Measurements from ENCODE around the gene ERG.

The ERG gene

GRCh38 chr21:38471766-38472165 lies 26.5 kb downstream of the ERG start:
- Histone ChIP-seq H3K27me3 (ENCODE audit: insufficient read depth, poor library complexity, severe bottlenecking) (no peaks in the 10 kb centered on the region), H3K27ac (replicated peaks) (peak overlapping the region; percentile 6; the same call in 1 of the 2 replicates), H3K4me3 (replicated peaks; ENCODE audit: insufficient read depth, low read length) (no peak overlapping the region)
- DNase-seq (ENCODE audit: low read depth in 1 of 2, low spot score in 1 of 2) = no peak
- no peak for TF ChIP-seq REST (IDR thresholded peaks at IDR 0.05; ENCODE audit: insufficient replicate concordance, low read depth)
- no peak for TF ChIP-seq SPI1 (IDR thresholded peaks at IDR 0.05; ENCODE audit: borderline replicate concordance, low read depth)
- TF ChIP-seq POLR2AphosphoS5 (IDR thresholded peaks at IDR 0.05; ENCODE audit: low read depth) = no peak
- no peak for TF ChIP-seq GABPA (IDR thresholded peaks at IDR 0.05; ENCODE audit: low read depth)
- no peak for TF ChIP-seq CTCF (IDR thresholded peaks at IDR 0.05; ENCODE audit: insufficient read depth, low read length)

- DNase-seq (ENCODE audit: low read depth in 1 of 2, low spot score in 1 of 2) = no peak
- TF ChIP-seq CTCF (IDR thresholded peaks at IDR 0.05; ENCODE audit: insufficient read depth, low read length) (no peak), POLR2AphosphoS5 (IDR thresholded peaks at IDR 0.05; ENCODE audit: low read depth) (no peak)
- Histone ChIP-seq H3K27ac (replicated peaks) (no peak overlapping the region), H3K27me3 (ENCODE audit: insufficient read depth, poor library complexity, severe bottlenecking) (no peaks in the 10 kb centered on the region), H3K4me3 (replicated peaks; ENCODE audit: insufficient read depth, low read length) (no peak overlapping the region)
Measured at GRCh38 chr21:38470755-38471154, 27.5 kb downstream of the ERG start.

- Histone ChIP-seq H3K27me3 (ENCODE audit: insufficient read depth, poor library complexity, severe bottlenecking) (no peaks in the 10 kb centered on the region), H3K4me3 (replicated peaks; ENCODE audit: insufficient read depth, low read length) (no peak overlapping the region), H3K27ac (replicated peaks) (no peak overlapping the region)
- no peak for TF ChIP-seq REST (IDR thresholded peaks at IDR 0.05; ENCODE audit: insufficient replicate concordance, low read depth)
- no peak for TF ChIP-seq SPI1 (IDR thresholded peaks at IDR 0.05; ENCODE audit: borderline replicate concordance, low read depth)
- TF ChIP-seq CTCF (IDR thresholded peaks at IDR 0.05; ENCODE audit: insufficient read depth, low read length) = no peak
- TF ChIP-seq POLR2AphosphoS5 (IDR thresholded peaks at IDR 0.05; ENCODE audit: low read depth) = no peak
- TF ChIP-seq GABPA (IDR thresholded peaks at IDR 0.05; ENCODE audit: low read depth) = no peak
- no peak for DNase-seq (ENCODE audit: low read depth in 1 of 2, low spot score in 1 of 2)
Measured at GRCh38 chr21:38469642-38470041, 28.6 kb downstream of the ERG start.

GRCh38 chr21:38468989-38469388 lies 29.3 kb downstream of the ERG start:
- TF ChIP-seq POLR2AphosphoS5 (IDR thresholded peaks at IDR 0.05; ENCODE audit: low read depth) (no peak), REST (IDR thresholded peaks at IDR 0.05; ENCODE audit: insufficient replicate concordance, low read depth) (no peak), SPI1 (IDR thresholded peaks at IDR 0.05; ENCODE audit: borderline replicate concordance, low read depth) (no peak), CTCF (IDR thresholded peaks at IDR 0.05; ENCODE audit: insufficient read depth, low read length) (no peak), GABPA (IDR thresholded peaks at IDR 0.05; ENCODE audit: low read depth) (no peak)
- no peak overlapping the region for H3K4me3 ChIP-seq (replicated peaks; ENCODE audit: insufficient read depth, low read length)
- no peaks in the 10 kb centered on the region for H3K27me3 ChIP-seq (ENCODE audit: insufficient read depth, poor library complexity, severe bottlenecking)
- 0 out of 2 replicates have a peak overlapping the region, but pooled peaks have one; percentile 9 for H3K27ac ChIP-seq (replicated peaks)
- DNase-seq (ENCODE audit: low read depth in 1 of 2, low spot score in 1 of 2) = no peak

All from HL-60 (cell line).